HepG2 (cell line): ENCODE measurements around the gene MRPS14. TPM values are rescaled to one million over a fixed set of nuclear protein-coding genes. Genes with fewer than 3 reads are reported as not detected.

Experiments used
- AFF4 ChIP-seq: sonication (generic); formaldehyde crosslinking; IDR thresholded peaks from 2 replicates; pipeline ENCODE4 v1.4.0; 2020; ENCODE audit warnings: missing genetic modification reagents
- ATF5 ChIP-seq: sonication (generic); formaldehyde crosslinking; IDR thresholded peaks from 2 replicates; pipeline ENCODE4 v1.4.0; 2020; ENCODE audit warnings: mild to moderate bottlenecking, low read depth, missing genetic modification reagents
- ATM ChIP-seq: fragments of 450-650 bp; IDR thresholded peaks from 2 replicates; pipeline ENCODE4 v1.7.1; 2017; ENCODE audit warnings: mild to moderate bottlenecking, borderline replicate concordance
- CENPT ChIP-seq: sonication (generic); formaldehyde crosslinking; IDR thresholded peaks from 2 replicates; pipeline ENCODE4 v1.8.0; 2022; ENCODE audit warnings: low read depth, mild to moderate bottlenecking, moderate library complexity, missing genetic modification reagents
- ELK4 ChIP-seq: sonication (generic); formaldehyde crosslinking; IDR thresholded peaks from 2 replicates; pipeline ENCODE4 v1.9.0; 2021; ENCODE audit warnings: missing genetic modification reagents, borderline replicate concordance
- ETS1 ChIP-seq: sonication (generic); formaldehyde crosslinking; IDR thresholded peaks from 2 replicates; pipeline ENCODE4 v1.4.0; 2020; ENCODE audit warnings: missing genetic modification reagents
- EZH2 ChIP-seq: conservative IDR thresholded peaks from 2 replicates; pipeline ENCODE4 v1.6.1; 2012; ENCODE audit warnings: mild to moderate bottlenecking, low read depth, low read length, moderate library complexity
- HNRNPLL ChIP-seq: fragments of 200-400 bp; formaldehyde crosslinking; IDR thresholded peaks from 2 replicates; pipeline ENCODE4 v1.6.1; 2017; ENCODE audit warnings: mild to moderate bottlenecking, low read depth, low read length; ENCODE audit not compliant: poor library complexity, severe bottlenecking
- JUND ChIP-seq: sonication (generic); formaldehyde crosslinking; IDR thresholded peaks from 2 replicates; pipeline ENCODE4 v1.8.0; 2022; ENCODE audit warnings: mild to moderate bottlenecking, missing genetic modification reagents
- MTA1 ChIP-seq: sonication (generic); formaldehyde crosslinking; IDR thresholded peaks from 2 replicates; pipeline ENCODE4 v1.4.0; 2020; ENCODE audit warnings: missing genetic modification reagents, mild to moderate bottlenecking, borderline replicate concordance
- MXD4 ChIP-seq: IDR thresholded peaks from 2 replicates; pipeline ENCODE4 v1.6.1; 2016; ENCODE audit warnings: mild to moderate bottlenecking, missing biosample characterization, missing genetic modification reagents
- POGK ChIP-seq: sonication (generic); formaldehyde crosslinking; conservative IDR thresholded peaks from 2 replicates; pipeline ENCODE4 v1.8.0; 2022; ENCODE audit warnings: mild to moderate bottlenecking, moderate library complexity, missing genetic modification reagents
- SMAD1 ChIP-seq: sonication (generic); formaldehyde crosslinking; IDR thresholded peaks from 2 replicates; pipeline ENCODE4 v1.4.0; 2020; ENCODE audit warnings: missing genetic modification reagents, low read depth, mild to moderate bottlenecking, borderline replicate concordance
- ZBTB34 ChIP-seq: sonication (generic); formaldehyde crosslinking; IDR thresholded peaks from 2 replicates; pipeline ENCODE4 v1.8.0; 2022; ENCODE audit warnings: mild to moderate bottlenecking, missing genetic modification reagents
- ZNF431 ChIP-seq: sonication (generic); formaldehyde crosslinking; IDR thresholded peaks from 2 replicates; pipeline ENCODE4 v1.9.0; 2022; ENCODE audit warnings: missing genetic modification reagents, low read depth, mild to moderate bottlenecking, borderline replicate concordance
- ZNF441 ChIP-seq: sonication (generic); formaldehyde crosslinking; IDR thresholded peaks from 2 replicates; pipeline ENCODE4 v1.7.0; 2021; ENCODE audit warnings: missing genetic modification reagents, borderline replicate concordance
- ZNF564 ChIP-seq: sonication (generic); formaldehyde crosslinking; IDR thresholded peaks from 2 replicates; pipeline ENCODE4 v1.8.1; 2023; ENCODE audit warnings: mild to moderate bottlenecking, missing genetic modification reagents
- polyA plus RNA-seq, 8 experiments: library from polyadenylated mRNA; depleted of rRNA in 3 of 8; stranded (reverse) in 7 of 8; unstranded in 1 of 8; fragments of >200 nt; fragmentation: Illumina TruSeq in 4 of 8; extraction: Trizol in 4 of 8; gene quantifications; 2 replicates each; pipeline versions ENCODE4 v1.2.1 to v1.2.3, GENCODE V29; 2011 to 2016; ENCODE audit warnings: low read depth in 4 of 8, missing spikeins in 1 of 8, mixed read lengths in 1 of 8; ENCODE audit not compliant: insufficient read depth in 1 of 8
- total RNA-seq, 5 experiments: library from RNA; depleted of rRNA; stranded (reverse); fragments of >200 nt; fragmentation: Illumina TruSeq; extraction: Trizol; gene quantifications; 2 replicates each; pipeline ENCODE4 v1.2.3, GENCODE V29; 2016; ENCODE audit warnings: low read depth in 1 of 5

Gene MRPS14
- total and polyA plus RNA-seq, 2 of the 13 experiments (the other 11 are each of a cell fraction or from before 2014, with no cell fraction given), result 36.6 to 43.2 TPM

GRCh38 chr1:174999936-175000696, 23.1 kb downstream of the MRPS14 start, which contains the start of gene CACYBP (continued):
- TF ChIP-seq ZNF441 (peak; percentile 14; the same call in 1 of the 2 replicates), ATF5 (CRISPR knock-in tag) (peak; percentile 98), SMAD1 (0 out of 2 replicates have a peak, but pooled peaks have one; percentile 19), ETS1 (CRISPR knock-in tag) (peak; percentile 96), ATM (no peak), POGK (CRISPR knock-in tag) (peak; percentile 95), EZH2 (no peak), MXD4 (peak; percentile 76; the same call in 1 of the 2 replicates), HNRNPLL (peak; percentile 97), ZNF431 (CRISPR knock-in tag) (peak; percentile 70; the same call in 1 of the 2 replicates), CENPT (peak; percentile 56; the same call in 1 of the 2 replicates), JUND (CRISPR knock-in tag) (0 out of 2 replicates have a peak, but pooled peaks have one; percentile 26), MTA1 (CRISPR knock-in tag) (peak; percentile 67; the same call in 1 of the 2 replicates), ZBTB34 (peak; percentile 66; the same call in 1 of the 2 replicates), ZNF564 (CRISPR knock-in tag) (peak; percentile 94), AFF4 (CRISPR knock-in tag) (no peak), ELK4 (CRISPR knock-in tag) (0 out of 2 replicates have a peak, but pooled peaks have one; percentile 55)
